DND-41 (cell line): Measurements from ENCODE around the gene GM2A.

Experiments used
- CTCF ChIP-seq: IDR thresholded peaks from 2 replicates; pipeline ENCODE4 v1.5.1; 2012; ENCODE audit warnings: borderline replicate concordance, low read length, moderate library complexity, mild to moderate bottlenecking; ENCODE audit not compliant: poor library complexity, severe bottlenecking; ENCODE audit errors: extremely low read depth
- EZH2 ChIP-seq: IDR thresholded peaks from 3 replicates; pipeline ENCODE4 v1.6.1; 2012; ENCODE audit warnings: borderline replicate concordance, low read depth, mild to moderate bottlenecking, moderate library complexity, low read length, inconsistent platforms; ENCODE audit not compliant: severe bottlenecking

- TF ChIP-seq EZH2 (no peak), CTCF (no peak)
Observed at GRCh38 chr5:151286246-151286645, 33.3 kb downstream of the GM2A start.
